ENCODE results near the gene UST.
A peak's percentile ranks its signal among the peaks of the same experiment; 100 is the strongest.
"Not testable (repeated sequence)": the region's sequence is repeated elsewhere in the genome, so short reads cannot be mapped to it uniquely, and the experiment has no call there.

Gene UST

GRCh38 chr6:148978298-148978697, 231.5 kb downstream of the UST start:
- not testable (repeated sequence) for DNase-seq (ENCODE audit: low spot score)

GRCh38 chr6:148979014-148979901, 232.4 kb downstream of the UST start:
- no peak for DNase-seq (ENCODE audit: low spot score)

- no peak for DNase-seq (ENCODE audit: low spot score)
These were observed 233.4 kb downstream of the UST start for GRCh38 chr6:148980234-148980633.

- no peak for DNase-seq (ENCODE audit: low spot score)
These were observed 234.7 kb downstream of the UST start for GRCh38 chr6:148981515-148981914.

GRCh38 chr6:148983101-148983761, 236.4 kb downstream of the UST start:
- no peak for DNase-seq (ENCODE audit: low spot score)

GRCh38 chr6:148983966-148984365, 237.1 kb downstream of the UST start:
- no peak for DNase-seq (ENCODE audit: low spot score)

GRCh38 chr6:148984531-148985056, 237.8 kb downstream of the UST start:
- DNase-seq (ENCODE audit: low spot score) = no peak

GRCh38 chr6:148985499-148985898, 238.7 kb downstream of the UST start:
- DNase-seq (ENCODE audit: low spot score) = no peak

GRCh38 chr6:148986608-148987007, 239.8 kb downstream of the UST start:
- DNase-seq (ENCODE audit: low spot score) = no peak

- no peak for DNase-seq (ENCODE audit: low spot score)
These were observed 241.2 kb downstream of the UST start for GRCh38 chr6:148987982-148988381.

- no peak for DNase-seq (ENCODE audit: low spot score)
These were observed 242.8 kb downstream of the UST start for GRCh38 chr6:148989585-148989984.

GRCh38 chr6:148990403-148990802, 243.6 kb downstream of the UST start:
- no peak for DNase-seq (ENCODE audit: low spot score)

GRCh38 chr6:148996815-148997214, 250.0 kb downstream of the UST start:
- no peak for DNase-seq (ENCODE audit: low spot score)

- DNase-seq (ENCODE audit: low spot score) = no peak
These were observed 251.0 kb downstream of the UST start for GRCh38 chr6:148997865-148998264.

- no peak for DNase-seq (ENCODE audit: low spot score)
These were observed 251.9 kb downstream of the UST start for GRCh38 chr6:148998704-148999103.

- DNase-seq (ENCODE audit: low spot score) = peak; percentile 11
These were observed 252.7 kb downstream of the UST start for GRCh38 chr6:148999501-148999900.

- peak; percentile 50 for DNase-seq (ENCODE audit: low spot score)
These were observed 253.2 kb downstream of the UST start for GRCh38 chr6:148999929-149000468.

GRCh38 chr6:149001422-149001821, 254.6 kb downstream of the UST start:
- DNase-seq (ENCODE audit: low spot score) = no peak

GRCh38 chr6:149003560-149003959, 256.7 kb downstream of the UST start:
- DNase-seq (ENCODE audit: low spot score) = no peak

- no peak for DNase-seq (ENCODE audit: low spot score)
These were observed 257.8 kb downstream of the UST start for GRCh38 chr6:149004664-149005063.

- not testable (repeated sequence) for DNase-seq (ENCODE audit: low spot score)
These were observed 259.4 kb downstream of the UST start for GRCh38 chr6:149006236-149006635.

GRCh38 chr6:149006671-149007070, 259.8 kb downstream of the UST start:
- DNase-seq (ENCODE audit: low spot score) = no peak

GRCh38 chr6:149007846-149008245, 261.0 kb downstream of the UST start:
- DNase-seq (ENCODE audit: low spot score) = no peak
